NT2/D1 (cell line): ENCODE results near the gene SERPINF2.

Experiments
- YY1 ChIP-seq: IDR thresholded peaks from 2 replicates; pipeline ENCODE4 v1.6.1; 2011; ENCODE audit not compliant: insufficient read length, insufficient read depth
- ZNF274 ChIP-seq: IDR thresholded peaks from 2 replicates; pipeline ENCODE4 v1.6.1; 2011; ENCODE audit warnings: mild to moderate bottlenecking, low read depth, low read length

DNA sequence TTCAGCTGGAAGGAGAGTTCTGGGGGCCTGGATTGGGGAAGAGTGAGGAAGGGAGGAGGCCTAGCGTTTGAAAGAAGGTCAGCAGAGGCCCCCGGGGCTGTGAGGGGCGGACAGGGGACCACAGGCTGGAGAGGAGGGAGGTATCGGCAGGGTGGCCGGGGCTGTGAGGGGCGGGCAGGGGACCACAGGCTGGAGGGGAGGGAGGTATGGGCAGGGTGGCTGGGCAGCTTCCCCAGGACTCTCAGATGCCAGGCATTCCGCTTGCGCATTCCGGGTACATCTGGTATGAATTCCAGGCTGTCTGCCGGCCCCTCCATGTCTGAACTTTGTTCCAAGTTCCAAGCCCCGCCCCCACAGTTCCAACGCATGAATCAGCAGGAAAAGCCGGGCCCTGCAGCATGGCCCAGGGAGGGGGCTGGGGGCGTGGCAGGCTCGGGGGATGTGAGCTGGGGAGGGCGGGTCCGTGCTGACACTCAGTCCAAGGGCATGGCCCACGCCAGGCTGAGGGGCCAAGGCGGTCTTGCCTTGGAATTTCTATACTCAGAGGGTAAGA, 28.2 kb upstream of the SERPINF2 start:
- TF ChIP-seq ZNF274 (no peak), YY1 (no peak)
